ENCODE data around the gene KRT82.

- TF ChIP-seq, protein P1, sequence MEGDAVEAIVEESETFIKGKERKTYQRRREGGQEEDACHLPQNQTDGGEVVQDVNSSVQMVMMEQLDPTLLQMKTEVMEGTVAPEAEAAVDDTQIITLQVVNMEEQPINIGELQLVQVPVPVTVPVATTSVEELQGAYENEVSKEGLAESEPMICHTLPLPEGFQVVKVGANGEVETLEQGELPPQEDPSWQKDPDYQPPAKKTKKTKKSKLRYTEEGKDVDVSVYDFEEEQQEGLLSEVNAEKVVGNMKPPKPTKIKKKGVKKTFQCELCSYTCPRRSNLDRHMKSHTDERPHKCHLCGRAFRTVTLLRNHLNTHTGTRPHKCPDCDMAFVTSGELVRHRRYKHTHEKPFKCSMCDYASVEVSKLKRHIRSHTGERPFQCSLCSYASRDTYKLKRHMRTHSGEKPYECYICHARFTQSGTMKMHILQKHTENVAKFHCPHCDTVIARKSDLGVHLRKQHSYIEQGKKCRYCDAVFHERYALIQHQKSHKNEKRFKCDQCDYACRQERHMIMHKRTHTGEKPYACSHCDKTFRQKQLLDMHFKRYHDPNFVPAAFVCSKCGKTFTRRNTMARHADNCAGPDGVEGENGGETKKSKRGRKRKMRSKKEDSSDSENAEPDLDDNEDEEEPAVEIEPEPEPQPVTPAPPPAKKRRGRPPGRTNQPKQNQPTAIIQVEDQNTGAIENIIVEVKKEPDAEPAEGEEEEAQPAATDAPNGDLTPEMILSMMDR (IDR thresholded peaks at IDR 0.05; ENCODE audit: low read length), result no peak
- no peak for TF ChIP-seq EZH2 (IDR thresholded peaks at IDR 0.05; ENCODE audit: borderline replicate concordance, low read length)
These were observed 54.7 kb downstream of the KRT82 start for GRCh38 chr12:52351196-52352059.

All from OCI-LY1 (cell line).